GM12878 (cell line): ENCODE data around the gene PRCD. TPM values are rescaled to one million over a fixed set of nuclear protein-coding genes. Genes with fewer than 3 reads are reported as not detected.

Experiments used
- ATAC-seq: fragments of 200-7000 bp; cut with Tn5 transposase; 3 replicates; pipeline ENCODE4 v1.9.1; 2020; ENCODE audit warnings: mild to moderate bottlenecking, moderate library complexity
- BruUV-seq: library from RNA; stranded (reverse); fragments of 400-500 nt; replicated peaks from 2 replicates; lab custom pipeline; 2021; lab: Mats Ljungman, UMichigan
- CTCF ChIA-PET: fragments of 300-600 bp; sonication (Branson Sonifier 250); formaldehyde crosslinking; extraction: SDS; loops from one replicate; lab custom pipeline; 2021; ENCODE audit warnings: inconsistent platforms; lab: Yijun Ruan, JAX
- POLR2A ChIA-PET: fragments of 350-600 bp; formaldehyde crosslinking; extraction: SDS; loops from one replicate; lab custom pipeline; 2021; ENCODE audit warnings: inconsistent platforms; lab: Charles Lee
- RAD21 ChIA-PET: fragments of 300-600 bp; sonication (Branson Sonifier 250); formaldehyde crosslinking; loops from one replicate; lab custom pipeline; 2023; ENCODE audit warnings: antibody characterized with exemption; ENCODE audit not compliant: unreplicated experiment; lab: Charles Lee
- SMC1A ChIA-PET: fragments of 300-600 bp; sonication (Branson Sonifier 250); formaldehyde crosslinking; loops from one replicate; lab custom pipeline; 2023; ENCODE audit not compliant: unreplicated experiment, uncharacterized antibody; lab: Charles Lee
- DNase-seq: peaks from one replicate; pipeline ENCODE4 v3.0.0-alpha.2; 2011; ENCODE audit warnings: low read depth, low spot score
- FAIRE-seq: peaks from 3 replicates; lab custom pipeline; 2011; peaks lifted over from hg19 to GRCh38; lab: Jason Lieb, UNC
- H2AFZ ChIP-seq: 2 replicates; pipeline ENCODE4 v1.6.0; 2011; ENCODE audit warnings: low read depth, low read length, control low read depth; ENCODE audit not compliant: control insufficient read depth
- H3K27ac ChIP-seq: 2 replicates; pipeline ENCODE4 v1.5.1; 2011; ENCODE audit warnings: control low read depth; ENCODE audit not compliant: control insufficient read depth, insufficient read depth
- H3K27me3 ChIP-seq, 2 experiments: replicated peaks in 1 of 2; 2 replicates each; pipeline versions ENCODE4 v1.6.0 to v1.6.1; 2011; ENCODE audit warnings: low read length in 1 of 2; ENCODE audit not compliant: control insufficient read depth in 2 of 2, insufficient read depth in 2 of 2
- H3K36me3 ChIP-seq, 2 experiments: 2 replicates each; pipeline ENCODE4 v1.5.1; 2011; ENCODE audit warnings: low read length in 1 of 2; ENCODE audit not compliant: control insufficient read depth in 2 of 2, insufficient read depth in 2 of 2
- H3K4me1 ChIP-seq: 2 replicates; pipeline ENCODE4 v1.6.1; 2011; ENCODE audit warnings: mild to moderate bottlenecking, low read length, moderate library complexity, mixed read lengths; ENCODE audit not compliant: control insufficient read depth, insufficient read depth
- H3K4me2 ChIP-seq: 2 replicates; pipeline ENCODE4 v1.6.0; 2011; ENCODE audit warnings: control low read depth; ENCODE audit not compliant: control insufficient read depth, insufficient read depth
- H3K4me3 ChIP-seq: fragments of 200-600 bp; sonication (generic); 2 replicates; pipeline ENCODE4 v1.5.1; 2016
- H3K79me2 ChIP-seq: 2 replicates; pipeline ENCODE4 v1.6.0; 2011; ENCODE audit warnings: low read length; ENCODE audit not compliant: control insufficient read depth, insufficient read depth
- H3K9ac ChIP-seq: 2 replicates; pipeline ENCODE4 v1.8.0; 2011; ENCODE audit warnings: low read length, control low read depth, mixed read lengths; ENCODE audit not compliant: control insufficient read depth, insufficient read depth
- H3K9me3 ChIP-seq: replicated peaks from 3 replicates; pipeline ENCODE4 v1.5.1; 2011; ENCODE audit warnings: mild to moderate bottlenecking, low read length; ENCODE audit not compliant: control insufficient read depth, insufficient read depth
- H4K20me1 ChIP-seq: 2 replicates; pipeline ENCODE4 v1.6.0; 2011; ENCODE audit not compliant: control insufficient read depth, insufficient read depth
- ATF7 ChIP-seq: fragments of 450-650 bp; IDR thresholded peaks from 2 replicates; pipeline ENCODE4 v1.6.1; 2016; ENCODE audit warnings: low read depth, mild to moderate bottlenecking
- CBX3 ChIP-seq: fragments of 200-600 bp; sonication (generic); IDR thresholded peaks from 2 replicates; pipeline ENCODE4 v1.6.1; 2016; ENCODE audit warnings: low read depth, borderline replicate concordance
- CHD4 ChIP-seq: fragments of 200-600 bp; sonication (generic); IDR thresholded peaks from 2 replicates; pipeline ENCODE4 v1.6.1; 2016; ENCODE audit warnings: mild to moderate bottlenecking
- HSF1 ChIP-seq: fragments of 150-350 bp; IDR thresholded peaks from 2 replicates; pipeline ENCODE4 v1.6.1; 2014; ENCODE audit warnings: mild to moderate bottlenecking, low read depth, low read length
- IKZF2 ChIP-seq, 2 experiments: fragments of 450-650 bp; IDR thresholded peaks; 2 replicates each; pipeline ENCODE4 v1.6.1; 2017; ENCODE audit warnings: mild to moderate bottlenecking in 2 of 2, moderate library complexity in 2 of 2
- KLF5 ChIP-seq: fragments of 450-650 bp; IDR thresholded peaks from 2 replicates; pipeline ENCODE4 v1.6.1; 2014; ENCODE audit warnings: mild to moderate bottlenecking; ENCODE audit not compliant: partially characterized antibody
- MEF2B ChIP-seq: fragments of 450-650 bp; IDR thresholded peaks from 2 replicates; pipeline ENCODE4 v1.6.1; 2018; ENCODE audit warnings: mild to moderate bottlenecking, moderate library complexity; ENCODE audit not compliant: partially characterized antibody, poor library complexity, severe bottlenecking
- NFYA ChIP-seq: IDR thresholded peaks from 2 replicates; pipeline ENCODE4 v1.6.1; 2011; ENCODE audit warnings: low read depth, mild to moderate bottlenecking, low read length, improper control_type of control experiment, borderline replicate concordance
- RAD51 ChIP-seq: fragments of 450-650 bp; IDR thresholded peaks from 2 replicates; pipeline ENCODE4 v1.6.1; 2016; ENCODE audit warnings: moderate library complexity, mild to moderate bottlenecking, inconsistent platforms
- SMARCA5 ChIP-seq: fragments of 450-650 bp; IDR thresholded peaks from 2 replicates; pipeline ENCODE4 v1.6.1; 2017; ENCODE audit warnings: mild to moderate bottlenecking
- SMC3 ChIP-seq: IDR thresholded peaks from 2 replicates; pipeline ENCODE4 v1.6.1; 2011; ENCODE audit warnings: low read length, improper control_type of control experiment, borderline replicate concordance
- WGBS: methylation state at CpG from one replicate; pipeline ENCODE4 v1.1.6; 2016; ENCODE audit warnings: low lambda C conversion rate; ENCODE audit not compliant: insufficient replicate concordance, insufficient coverage; ENCODE audit errors: missing lambda C conversion rate; 5-methylcytosine and 5-hydroxymethylcytosine counted together
- in situ Hi-C: fragments of 300-500 bp; cut with MboI; formaldehyde crosslinking; loops from 9 replicates; pipeline ENCODE4 v1.14.3; 2018; ENCODE audit warnings: mixed read lengths
- intact Hi-C: fragments of 100-400 bp; cut with micrococcal nuclease; formaldehyde crosslinking; loops from one replicate; pipeline ENCODE4 v1.14.2; 2022; ENCODE audit not compliant: unreplicated experiment
- polyA plus RNA-seq, 11 experiments: library from polyadenylated mRNA; depleted of rRNA in 4 of 11; unstranded in 6 of 11; stranded (reverse) in 5 of 11; fragments of >200 nt; fragmentation: Nextera tagmentation in 4 of 11; fragmentation: Illumina TruSeq in 1 of 11; extraction: Ambion mirVana in 4 of 11; extraction: Trizol in 1 of 11; gene quantifications; 1 replicate in 1 of 11; 2 replicates in 10 of 11; pipeline versions ENCODE4 v1.2.1 to v1.2.3, GENCODE V29; 2011 to 2016; ENCODE audit warnings: inconsistent platforms in 2 of 11, missing spikeins in 2 of 11, low read depth in 1 of 11
- total RNA-seq, 4 experiments: library from RNA; depleted of rRNA in 3 of 4; stranded (reverse); fragments of >200 nt in 3 of 4; fragmentation: Illumina TruSeq in 1 of 4; extraction: Trizol in 1 of 4; gene quantifications; 2 replicates each; pipeline versions ENCODE4 v1.2.1 to v1.2.3, GENCODE V29; 2013 to 2021
- TF ChIP-seq, protein P1 (sequence below): fragments of 450-650 bp; IDR thresholded peaks from 2 replicates; pipeline ENCODE4 v1.6.1; 2016; ENCODE audit warnings: mild to moderate bottlenecking, moderate library complexity, borderline replicate concordance

Gene PRCD
- total and polyA plus RNA-seq, 10 of the 15 experiments (the other 5 are each of a cell fraction or from before 2014, with no cell fraction given) = 0.18 to 0.95 (median 0.34) TPM; not detected in 4

DNA sequence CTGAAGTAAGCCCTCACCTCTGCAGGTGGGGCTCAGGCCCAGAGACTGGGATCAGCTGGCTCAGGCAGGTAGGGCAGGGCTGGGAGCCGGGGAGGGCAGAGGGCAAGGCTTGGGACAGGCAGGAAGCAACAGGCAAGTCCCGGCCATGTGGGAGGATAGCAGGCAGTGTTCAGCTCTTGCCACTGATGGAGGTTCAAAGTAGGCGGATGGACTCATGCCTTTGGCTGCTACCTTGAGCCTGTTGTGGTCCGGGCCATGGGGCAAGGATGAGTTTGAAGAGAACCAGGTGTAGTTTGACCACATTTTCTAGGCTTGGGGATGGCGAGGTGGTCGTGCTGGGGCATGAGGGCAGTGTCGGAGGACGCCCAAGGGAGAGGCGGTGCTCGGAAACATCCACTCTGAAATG lies 2.7 kb downstream of the PRCD start:
- Histone ChIP-seq H3K4me3 (no peak overlapping the region), H3K79me2 (no peaks in the 10 kb centered on the region), H3K4me1 (no peaks in the 10 kb centered on the region; the same call in 1 of the 2 replicates), H3K9ac (no peak overlapping the region), H3K27ac (no peak overlapping the region), H2AFZ (no peak overlapping the region), H4K20me1 (no peaks in the 10 kb centered on the region)
- SMC1A ChIA-PET = no interaction called here
- POLR2A ChIA-PET = no interaction called here
- no peak for ATAC-seq
- no peak for FAIRE-seq
- in situ Hi-C loops (no loop called here), intact Hi-C loops (no loop called here)
- no peak for TF ChIP-seq SMARCA5
- TF ChIP-seq KLF5 = no peak
- no peak for TF ChIP-seq CBX3
- no peak for TF ChIP-seq SMC3
- no peak for TF ChIP-seq NFYA
- TF ChIP-seq, all 136 proteins: peak for 0
- ChIA-PET CTCF (interaction anchor here (0.6 to 4.7 kb wide), 5 partner anchors 10 to 245 kb away, joined by 3 to 32 read pairs (median 5); no protein-coding TSS in a partner anchor), RAD21 (interaction anchor here (1.0 to 2.0 kb wide), 2 partner anchors 15 to 36 kb away, joined by 3 to 6 read pairs; no protein-coding TSS in a partner anchor)
- no TSS peak for BruUV-seq
- 46% methylated on average over 10 of the region's 10 CpGs for WGBS
- H3K4me2 ChIP-seq = no peak overlapping the region
- H3K36me3 ChIP-seq = no peaks in the 10 kb centered on the region; a peak in 1 of 4 replicates
- no peaks in the 10 kb centered on the region for H3K9me3 ChIP-seq
- DNase-seq = no peak
- H3K27me3 ChIP-seq = peaks cover 0 to 5% of the 10 kb centered on the region in 2 experiments; a peak in 3 of 4 replicates

DNA sequence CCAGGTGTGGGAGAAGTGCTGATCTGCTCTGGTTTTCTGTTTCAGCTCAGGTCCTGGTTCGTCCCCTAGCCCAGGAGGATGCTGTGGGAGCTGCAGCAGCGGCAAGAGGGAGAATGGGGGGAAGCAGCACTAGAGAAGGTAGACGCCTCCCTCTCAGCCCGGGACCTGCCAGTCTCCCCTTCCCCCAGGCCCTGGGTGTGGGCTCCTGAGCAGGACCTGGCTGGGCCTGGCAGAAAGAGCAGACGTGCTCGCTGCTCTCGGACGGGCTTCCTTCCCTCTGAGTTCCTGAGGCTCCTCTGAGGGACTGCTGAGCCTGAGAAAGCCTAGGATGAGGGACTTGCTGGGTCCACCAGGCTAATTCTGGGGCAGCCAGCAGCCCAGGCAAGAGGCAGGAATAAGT lies 3.1 kb downstream of the PRCD start:
- RAD21 ChIA-PET = interaction anchor here (1.0 to 2.0 kb wide), 2 partner anchors 15 to 36 kb away, joined by 3 to 6 read pairs; no protein-coding TSS in a partner anchor
- CTCF ChIA-PET = interaction anchor here (0.6 to 4.7 kb wide), 6 partner anchors 9 to 246 kb away, joined by 3 to 32 read pairs (median 4); no protein-coding TSS in a partner anchor
- H2AFZ ChIP-seq = no peak overlapping the region
- TF ChIP-seq HSF1 (no peak), CHD4 (no peak), SMARCA5 (no peak), RAD51 (no peak), ATF7 (no peak), IKZF2 (IDR thresholded peaks at IDR 0.05) (no peak), MEF2B (no peak)
- TF ChIP-seq, protein P1, sequence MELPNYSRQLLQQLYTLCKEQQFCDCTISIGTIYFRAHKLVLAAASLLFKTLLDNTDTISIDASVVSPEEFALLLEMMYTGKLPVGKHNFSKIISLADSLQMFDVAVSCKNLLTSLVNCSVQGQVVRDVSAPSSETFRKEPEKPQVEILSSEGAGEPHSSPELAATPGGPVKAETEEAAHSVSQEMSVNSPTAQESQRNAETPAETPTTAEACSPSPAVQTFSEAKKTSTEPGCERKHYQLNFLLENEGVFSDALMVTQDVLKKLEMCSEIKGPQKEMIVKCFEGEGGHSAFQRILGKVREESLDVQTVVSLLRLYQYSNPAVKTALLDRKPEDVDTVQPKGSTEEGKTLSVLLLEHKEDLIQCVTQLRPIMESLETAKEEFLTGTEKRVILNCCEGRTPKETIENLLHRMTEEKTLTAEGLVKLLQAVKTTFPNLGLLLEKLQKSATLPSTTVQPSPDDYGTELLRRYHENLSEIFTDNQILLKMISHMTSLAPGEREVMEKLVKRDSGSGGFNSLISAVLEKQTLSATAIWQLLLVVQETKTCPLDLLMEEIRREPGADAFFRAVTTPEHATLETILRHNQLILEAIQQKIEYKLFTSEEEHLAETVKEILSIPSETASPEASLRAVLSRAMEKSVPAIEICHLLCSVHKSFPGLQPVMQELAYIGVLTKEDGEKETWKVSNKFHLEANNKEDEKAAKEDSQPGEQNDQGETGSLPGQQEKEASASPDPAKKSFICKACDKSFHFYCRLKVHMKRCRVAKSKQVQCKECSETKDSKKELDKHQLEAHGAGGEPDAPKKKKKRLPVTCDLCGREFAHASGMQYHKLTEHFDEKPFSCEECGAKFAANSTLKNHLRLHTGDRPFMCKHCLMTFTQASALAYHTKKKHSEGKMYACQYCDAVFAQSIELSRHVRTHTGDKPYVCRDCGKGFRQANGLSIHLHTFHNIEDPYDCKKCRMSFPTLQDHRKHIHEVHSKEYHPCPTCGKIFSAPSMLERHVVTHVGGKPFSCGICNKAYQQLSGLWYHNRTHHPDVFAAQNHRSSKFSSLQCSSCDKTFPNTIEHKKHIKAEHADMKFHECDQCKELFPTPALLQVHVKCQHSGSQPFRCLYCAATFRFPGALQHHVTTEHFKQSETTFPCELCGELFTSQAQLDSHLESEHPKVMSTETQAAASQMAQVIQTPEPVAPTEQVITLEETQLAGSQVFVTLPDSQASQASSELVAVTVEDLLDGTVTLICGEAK = no peak

More for the DNA sequence above, 3.1 kb downstream of the PRCD start:
- BruUV-seq = no TSS peak
- H3K27ac ChIP-seq = no peak overlapping the region
- no peaks in the 10 kb centered on the region for H4K20me1 ChIP-seq
- in situ Hi-C loops (no loop called here), intact Hi-C loops (no loop called here)
- POLR2A ChIA-PET = no interaction called here
- SMC1A ChIA-PET = no interaction called here
- WGBS = 45% methylated on average over 8 of the region's 8 CpGs
- H3K36me3 ChIP-seq = no peaks in the 10 kb centered on the region; a peak in 1 of 4 replicates
- FAIRE-seq = no peak
- DNase-seq = no peak
- H3K4me1 ChIP-seq = no peaks in the 10 kb centered on the region; the same call in 1 of the 2 replicates
- H3K4me2 ChIP-seq = no peak overlapping the region
- no peak overlapping the region for H3K9ac ChIP-seq
- H3K4me3 ChIP-seq = no peak overlapping the region
- H3K79me2 ChIP-seq = no peaks in the 10 kb centered on the region
- no peak for ATAC-seq
- H3K27me3 ChIP-seq = peaks cover 0 to 5% of the 10 kb centered on the region in 2 experiments; a peak in 3 of 4 replicates
- H3K9me3 ChIP-seq = no peaks in the 10 kb centered on the region
